HEK293T (cell line): Measurements from ENCODE around the gene CLEC3B.

ENCODE experiments used
- ARNT ChIP-seq: fragments of 450-650 bp; IDR thresholded peaks from 2 replicates; pipeline ENCODE4 v1.6.1; 2017; ENCODE audit warnings: mild to moderate bottlenecking
- FOXM1 ChIP-seq: fragments of 450-650 bp; IDR thresholded peaks from 2 replicates; pipeline ENCODE4 v1.6.1; 2017; ENCODE audit warnings: mild to moderate bottlenecking, borderline replicate concordance
- HDGF ChIP-seq: fragments of 450-650 bp; IDR thresholded peaks from 2 replicates; pipeline ENCODE4 v1.6.1; 2017; ENCODE audit warnings: antibody characterized with exemption, borderline replicate concordance
- PKNOX1 ChIP-seq: fragments of 450-650 bp; IDR thresholded peaks from 2 replicates; pipeline ENCODE4 v1.6.1; 2016
- SUZ12 ChIP-seq: fragments of 450-650 bp; IDR thresholded peaks from 2 replicates; pipeline ENCODE4 v1.6.1; 2016; ENCODE audit warnings: mild to moderate bottlenecking
- ZNF384 ChIP-seq: fragments of 450-650 bp; IDR thresholded peaks from 2 replicates; pipeline ENCODE4 v1.6.1; 2016

GRCh38 chr3:44995142-44995770 lies 30.8 kb upstream of the CLEC3B start:
- TF ChIP-seq SUZ12 (no peak), FOXM1 (no peak), ARNT (no peak), ZNF384 (no peak), HDGF (no peak), PKNOX1 (peak; percentile 80)
